IMR-90 (cell line): ENCODE data around the gene CACNA2D3. TPM values are rescaled to one million over a fixed set of nuclear protein-coding genes. Genes with fewer than 3 reads are reported as not detected.

ENCODE experiments used
- ATAC-seq: fragments of 200-7000 bp; cut with Tn5 transposase; 2 replicates; pipeline ENCODE4 v1.9.1; 2020; ENCODE audit warnings: low read depth, mild to moderate bottlenecking, moderate library complexity
- BruUV-seq: library from RNA; stranded (reverse); fragments of 400-500 nt; replicated peaks from 2 replicates; lab custom pipeline; 2021; lab: Mats Ljungman, UMichigan
- CTCF ChIA-PET: fragments of 300-600 bp; formaldehyde crosslinking; extraction: SDS; loops from one replicate; lab custom pipeline; 2021; ENCODE audit warnings: antibody characterized with exemption; lab: Yijun Ruan, JAX
- POLR2A ChIA-PET: fragments of 300-600 bp; sonication (Branson Sonifier 250); formaldehyde crosslinking; loops from one replicate; lab custom pipeline; 2022; ENCODE audit warnings: antibody characterized with exemption; ENCODE audit not compliant: unreplicated experiment; lab: Charles Lee
- DNase-seq: peaks from one replicate; pipeline ENCODE4 v3.0.0; 2013
- H2AFZ ChIP-seq: replicated peaks from 2 replicates; pipeline ENCODE3; 2013; ENCODE audit warnings: low read length, mild to moderate bottlenecking; ENCODE audit not compliant: poor library complexity
- H2AK5ac ChIP-seq: 2 replicates; pipeline ENCODE4 v1.6.1; 2013; ENCODE audit warnings: low read depth, low read length, inconsistent platforms
- H2AK9ac ChIP-seq: replicated peaks from 2 replicates; pipeline ENCODE3; 2013; ENCODE audit warnings: mild to moderate bottlenecking, low read depth, low read length, moderate library complexity; ENCODE audit not compliant: poor library complexity
- H2BK120ac ChIP-seq: 2 replicates; pipeline ENCODE4 v1.6.1; 2013; ENCODE audit warnings: low read depth, low read length, inconsistent platforms
- H2BK15ac ChIP-seq: 3 replicates; pipeline ENCODE4 v1.6.1; 2013; ENCODE audit warnings: low read depth, low read length, inconsistent platforms
- H2BK20ac ChIP-seq: 2 replicates; pipeline ENCODE4 v1.6.1; 2013; ENCODE audit warnings: low read depth, mild to moderate bottlenecking, inconsistent platforms, low read length, moderate library complexity
- H2BK5ac ChIP-seq: 2 replicates; pipeline ENCODE4 v1.6.1; 2013; ENCODE audit warnings: mild to moderate bottlenecking, low read depth, low read length, inconsistent platforms; ENCODE audit not compliant: poor library complexity, severe bottlenecking
- H3K14ac ChIP-seq: replicated peaks from 2 replicates; pipeline ENCODE4 v1.6.1; 2013; ENCODE audit warnings: low read depth, low read length, inconsistent platforms
- H3K18ac ChIP-seq: 2 replicates; pipeline ENCODE4 v1.6.1; 2013; ENCODE audit warnings: low read depth, low read length, control low read depth
- H3K23ac ChIP-seq: 2 replicates; pipeline ENCODE4 v1.6.1; 2013; ENCODE audit warnings: low read depth, low read length, inconsistent platforms
- H3K27ac ChIP-seq: 2 replicates; pipeline ENCODE4 v1.5.1; 2013; ENCODE audit warnings: mild to moderate bottlenecking, control low read depth, low read length; ENCODE audit not compliant: insufficient read depth
- H3K27me3 ChIP-seq: 2 replicates; pipeline ENCODE4 v1.6.1; 2013; ENCODE audit warnings: low read length; ENCODE audit not compliant: control insufficient read depth, insufficient read depth
- H3K36me3 ChIP-seq: 2 replicates; pipeline ENCODE4 v1.6.1; 2013; ENCODE audit warnings: low read length, mixed read lengths; ENCODE audit not compliant: control insufficient read depth, insufficient read depth
- H3K4ac ChIP-seq: 2 replicates; pipeline ENCODE4 v1.6.1; 2013; ENCODE audit warnings: low read depth, low read length, inconsistent platforms
- H3K4me1 ChIP-seq: 2 replicates; pipeline ENCODE4 v1.6.1; 2013; ENCODE audit warnings: low read length, mixed read lengths; ENCODE audit not compliant: control insufficient read depth, insufficient read depth
- H3K4me2 ChIP-seq: 2 replicates; pipeline ENCODE4 v1.6.1; 2013; ENCODE audit warnings: low read depth, mild to moderate bottlenecking, control low read depth, low read length, moderate library complexity
- H3K4me3 ChIP-seq: 2 replicates; pipeline ENCODE4 v1.5.1; 2013; ENCODE audit warnings: low read depth, mild to moderate bottlenecking, control low read depth, low read length, moderate library complexity; ENCODE audit not compliant: insufficient read depth
- H3K56ac ChIP-seq: 2 replicates; pipeline ENCODE4 v1.6.1; 2013; ENCODE audit warnings: low read length, inconsistent platforms; ENCODE audit not compliant: insufficient read depth; ENCODE audit errors: extremely low read depth
- H3K79me1 ChIP-seq, 2 experiments: 2 replicates each; pipeline ENCODE4 v1.6.1; 2013; ENCODE audit warnings: low read length in 2 of 2, inconsistent platforms in 1 of 2, low read depth in 1 of 2
- H3K9ac ChIP-seq: 2 replicates; pipeline ENCODE4 v1.6.1; 2013; ENCODE audit warnings: low read depth, low read length, control low read depth
- H3K9me1 ChIP-seq: 2 replicates; pipeline ENCODE4 v1.6.1; 2013; ENCODE audit warnings: low read length, inconsistent platforms; ENCODE audit not compliant: insufficient read depth
- H3K9me3 ChIP-seq: 2 replicates; pipeline ENCODE4 v1.6.1; 2013; ENCODE audit warnings: low read length; ENCODE audit not compliant: control insufficient read depth, insufficient read depth
- H4K20me1 ChIP-seq: 2 replicates; pipeline ENCODE4 v1.6.1; 2013; ENCODE audit warnings: low read length, inconsistent platforms; ENCODE audit not compliant: insufficient read depth
- H4K5ac ChIP-seq: 2 replicates; pipeline ENCODE4 v1.6.1; 2013; ENCODE audit warnings: mild to moderate bottlenecking, low read depth, low read length, control low read depth
- H4K8ac ChIP-seq, 2 experiments: 2 replicates each; pipeline ENCODE4 v1.6.1; 2013; ENCODE audit warnings: low read depth in 2 of 2, low read length in 2 of 2, control low read depth in 1 of 2, inconsistent platforms in 1 of 2
- H4K91ac ChIP-seq: 2 replicates; pipeline ENCODE4 v1.6.1; 2013; ENCODE audit warnings: low read depth, low read length, inconsistent platforms; ENCODE audit not compliant: insufficient read depth
- BHLHE40 ChIP-seq: fragments of 150-350 bp; IDR thresholded peaks from 2 replicates; pipeline ENCODE4 v1.6.1; 2016; ENCODE audit warnings: mild to moderate bottlenecking, low read depth, low read length
- CEBPB ChIP-seq: IDR thresholded peaks from 2 replicates; pipeline ENCODE4 v1.6.1; 2012; ENCODE audit warnings: low read depth, low read length, improper control_type of control experiment
- MAFK ChIP-seq: IDR thresholded peaks from 2 replicates; pipeline ENCODE4 v1.6.1; 2012; ENCODE audit warnings: low read depth, low read length, improper control_type of control experiment
- MAZ ChIP-seq: IDR thresholded peaks from 2 replicates; pipeline ENCODE4 v1.6.1; 2012; ENCODE audit warnings: low read depth, mild to moderate bottlenecking, low read length, improper control_type of control experiment, moderate library complexity, borderline replicate concordance
- MXI1 ChIP-seq: IDR thresholded peaks from 2 replicates; pipeline ENCODE4 v1.6.1; 2012; ENCODE audit warnings: low read depth, mild to moderate bottlenecking, low read length, moderate library complexity, borderline replicate concordance
- POLR2A ChIP-seq: IDR thresholded peaks from 2 replicates; pipeline ENCODE4 v1.6.1; 2012; ENCODE audit warnings: mild to moderate bottlenecking, low read depth, low read length
- RCOR1 ChIP-seq: IDR thresholded peaks from 2 replicates; pipeline ENCODE4 v1.6.1; 2012; ENCODE audit warnings: mild to moderate bottlenecking, low read length, improper control_type of control experiment; ENCODE audit not compliant: insufficient replicate concordance
- SMC3 ChIP-seq: fragments of 150-350 bp; IDR thresholded peaks from 2 replicates; pipeline ENCODE4 v1.6.1; 2016; ENCODE audit warnings: low read depth, mild to moderate bottlenecking, antibody characterized with exemption, low read length, moderate library complexity
- USF2 ChIP-seq: fragments of 150-350 bp; IDR thresholded peaks from 2 replicates; pipeline ENCODE4 v1.6.1; 2017; ENCODE audit warnings: mild to moderate bottlenecking, antibody characterized with exemption, low read length, low read depth
- WGBS, 2 experiments: methylation state at CpG; one replicate each; pipeline versions ENCODE4 v1.1.5 to v1.1.7; 2013; ENCODE audit warnings: missing lambda C conversion rate in 2 of 2; ENCODE audit not compliant: insufficient read length in 1 of 2; ENCODE audit errors: extremely low coverage in 2 of 2; 5-methylcytosine and 5-hydroxymethylcytosine counted together
- dilution Hi-C: fragments of 300-500 bp; cut with HindIII; formaldehyde crosslinking; loops from one replicate; pipeline ENCODE4 v1.14.3; 2018; ENCODE audit warnings: low sequenced_read_pairs; ENCODE audit not compliant: unreplicated experiment
- in situ Hi-C: fragments of 300-500 bp; cut with MboI; formaldehyde crosslinking; loops from 3 replicates; pipeline ENCODE4 v1.14.3; 2019; ENCODE audit warnings: low sequenced_read_pairs, inconsistent platforms, mixed read lengths
- intact Hi-C: fragments of 100-400 bp; cut with micrococcal nuclease; formaldehyde crosslinking; loops from 2 replicates; pipeline ENCODE4 v1.10.0; 2022
- polyA plus RNA-seq, 3 experiments: library from polyadenylated mRNA; depleted of rRNA; stranded (reverse); fragments of >200 nt; gene quantifications; 2 replicates each; pipeline ENCODE4 v1.2.3, GENCODE V29; 2012; ENCODE audit warnings: low replicate concordance in 1 of 3
- total RNA-seq: library from RNA; depleted of rRNA; stranded (reverse); fragments of >200 nt; gene quantifications from 2 replicates; pipeline ENCODE4 v1.2.3, GENCODE V29; 2012
- TF ChIP-seq, protein P1 (sequence below): conservative IDR thresholded peaks from 2 replicates; pipeline ENCODE4 v1.5.1; 2012; ENCODE audit warnings: mild to moderate bottlenecking, low read depth, low read length, improper control_type of control experiment

The CACNA2D3 gene
- total and polyA plus RNA-seq, 2 of the 4 experiments (the other 2 are of a cell fraction): 0.36 to 0.41 TPM

- Histone ChIP-seq H3K36me3 (no peaks in the 10 kb centered on the region), H2BK20ac (no peak overlapping the region), H4K20me1 (no peaks in the 10 kb centered on the region), H3K9ac (no peak overlapping the region), H3K4me1 (no peaks in the 10 kb centered on the region), H3K27ac (no peak overlapping the region), H2AK9ac (no peak overlapping the region), H2BK5ac (no peak overlapping the region), H4K91ac (no peak overlapping the region), H3K14ac (no peak overlapping the region), H2AFZ (no peak overlapping the region), H3K9me1 (no peaks in the 10 kb centered on the region), H2BK15ac (no peak overlapping the region), H4K5ac (no peak overlapping the region), H3K18ac (no peak overlapping the region), H2BK120ac (no peak overlapping the region), H3K23ac (no peak overlapping the region), H2AK5ac (no peak overlapping the region), H3K27me3 (no peaks in the 10 kb centered on the region), H3K79me1 (no peaks in the 10 kb centered on the region), H4K8ac (no peak overlapping the region), H3K4ac (no peak overlapping the region), H3K4me3 (no peak overlapping the region), H3K56ac (no peak overlapping the region), H3K9me3 (peaks cover 2% of the 10 kb centered on the region; the same call in 1 of the 2 replicates), H3K4me2 (no peak overlapping the region)
- CTCF ChIA-PET: no interaction called here
- in situ Hi-C loops (no loop called here), intact Hi-C loops (no loop called here), dilution Hi-C loops (no loop called here)
- POLR2A ChIA-PET: no interaction called here
- DNase-seq (no peak), ATAC-seq (no peak)
- no TSS peak for BruUV-seq
- WGBS, 2 experiments: 20% methylated on average over 2 of the region's 4 CpGs; no CpG with 5 or more reads in 1 of the 2 experiments
- no peak for TF ChIP-seq MAFK
- TF ChIP-seq BHLHE40: no peak
- TF ChIP-seq USF2: no peak
- no peak for TF ChIP-seq POLR2A
- TF ChIP-seq, protein P1, sequence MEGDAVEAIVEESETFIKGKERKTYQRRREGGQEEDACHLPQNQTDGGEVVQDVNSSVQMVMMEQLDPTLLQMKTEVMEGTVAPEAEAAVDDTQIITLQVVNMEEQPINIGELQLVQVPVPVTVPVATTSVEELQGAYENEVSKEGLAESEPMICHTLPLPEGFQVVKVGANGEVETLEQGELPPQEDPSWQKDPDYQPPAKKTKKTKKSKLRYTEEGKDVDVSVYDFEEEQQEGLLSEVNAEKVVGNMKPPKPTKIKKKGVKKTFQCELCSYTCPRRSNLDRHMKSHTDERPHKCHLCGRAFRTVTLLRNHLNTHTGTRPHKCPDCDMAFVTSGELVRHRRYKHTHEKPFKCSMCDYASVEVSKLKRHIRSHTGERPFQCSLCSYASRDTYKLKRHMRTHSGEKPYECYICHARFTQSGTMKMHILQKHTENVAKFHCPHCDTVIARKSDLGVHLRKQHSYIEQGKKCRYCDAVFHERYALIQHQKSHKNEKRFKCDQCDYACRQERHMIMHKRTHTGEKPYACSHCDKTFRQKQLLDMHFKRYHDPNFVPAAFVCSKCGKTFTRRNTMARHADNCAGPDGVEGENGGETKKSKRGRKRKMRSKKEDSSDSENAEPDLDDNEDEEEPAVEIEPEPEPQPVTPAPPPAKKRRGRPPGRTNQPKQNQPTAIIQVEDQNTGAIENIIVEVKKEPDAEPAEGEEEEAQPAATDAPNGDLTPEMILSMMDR: no peak
- TF ChIP-seq MXI1: no peak
- TF ChIP-seq SMC3: no peak
- TF ChIP-seq MAZ: no peak
- TF ChIP-seq CEBPB: no peak
- TF ChIP-seq RCOR1: no peak
These were observed 473.7 kb downstream of the CACNA2D3 start for GRCh38 chr3:54596087-54596486.
